ENCODE results near the gene GARNL3.

Gene GARNL3

GRCh38 chr9:127313042-127313560, 48.5 kb downstream of the GARNL3 start:
- DNase-seq (ENCODE audit: low read depth): no peak

GRCh38 chr9:127314911-127315310, 50.3 kb downstream of the GARNL3 start:
- DNase-seq (ENCODE audit: low read depth): no peak

GRCh38 chr9:127316586-127317323, 52.2 kb downstream of the GARNL3 start:
- DNase-seq (ENCODE audit: low read depth): no peak

- no peak for DNase-seq (ENCODE audit: low read depth)
Measured at GRCh38 chr9:127318651-127319167, 54.1 kb downstream of the GARNL3 start.

GRCh38 chr9:127319366-127320114, 55.0 kb downstream of the GARNL3 start:
- no peak for DNase-seq (ENCODE audit: low read depth)

- no peak for DNase-seq (ENCODE audit: low read depth)
Measured at GRCh38 chr9:127320115-127320378, 55.5 kb downstream of the GARNL3 start.

GRCh38 chr9:127323393-127323792, 58.8 kb downstream of the GARNL3 start:
- no peak for DNase-seq (ENCODE audit: low read depth)

GRCh38 chr9:127330501-127330900, 65.9 kb downstream of the GARNL3 start:
- DNase-seq (ENCODE audit: low read depth): no peak

- no peak for DNase-seq (ENCODE audit: low read depth)
Measured at GRCh38 chr9:127333221-127334064, 68.9 kb downstream of the GARNL3 start.

- no peak for DNase-seq (ENCODE audit: low read depth)
Measured at GRCh38 chr9:127334725-127335124, 70.2 kb downstream of the GARNL3 start.

GRCh38 chr9:127336086-127336485, 71.5 kb downstream of the GARNL3 start:
- DNase-seq (ENCODE audit: low read depth): no peak

GRCh38 chr9:127336506-127337352, 72.2 kb downstream of the GARNL3 start:
- no peak for DNase-seq (ENCODE audit: low read depth)

GRCh38 chr9:127340721-127341120, 76.1 kb downstream of the GARNL3 start:
- DNase-seq (ENCODE audit: low read depth): no peak

- no peak for DNase-seq (ENCODE audit: low read depth)
Measured at GRCh38 chr9:127341152-127341551, 76.6 kb downstream of the GARNL3 start.

- no peak for DNase-seq (ENCODE audit: low read depth)
Measured at GRCh38 chr9:127344368-127345000, 79.9 kb downstream of the GARNL3 start.

GRCh38 chr9:127345566-127345965, 81.0 kb downstream of the GARNL3 start:
- DNase-seq (ENCODE audit: low read depth): no peak

GRCh38 chr9:127346584-127346983, 82.0 kb downstream of the GARNL3 start:
- DNase-seq (ENCODE audit: low read depth): no peak

GRCh38 chr9:127347831-127348776, 83.5 kb downstream of the GARNL3 start:
- DNase-seq (ENCODE audit: low read depth): no peak

GRCh38 chr9:127349483-127350113, 85.0 kb downstream of the GARNL3 start:
- no peak for DNase-seq (ENCODE audit: low read depth)
